ENCODE data around the gene VDAC1.

The VDAC1 gene

GRCh38 chr5:133925269-133925668 lies 79.5 kb downstream of the VDAC1 start:
- no peaks in the 10 kb centered on the region for H3K36me3 ChIP-seq (ENCODE audit: control insufficient read depth in 1 of 2, insufficient read depth in 2 of 2, low read depth in 1 of 2, low read length in 2 of 2)
- no peak overlapping the region for H2BK12ac ChIP-seq (ENCODE audit: low read length in 2 of 2)
- H3K4me3 ChIP-seq (ENCODE audit: insufficient read depth in 1 of 2, low read depth in 1 of 2, low read length in 2 of 2) = no peak overlapping the region
- no peak overlapping the region for H2AFZ ChIP-seq (ENCODE audit: low read depth, low read length)
- H3K4me1 ChIP-seq (ENCODE audit: control insufficient read depth, insufficient read depth, low read depth, low read length) = peaks cover 31% of the 10 kb centered on the region
- no peaks in the 10 kb centered on the region for H3K79me1 ChIP-seq (replicated peaks; ENCODE audit: low read length, poor library complexity, severe bottlenecking)
- 84% methylated on average over 3 of the region's 3 CpGs for WGBS
- no peak overlapping the region for H2BK5ac ChIP-seq (ENCODE audit: low read depth, low read length, poor library complexity, severe bottlenecking)
- H3K14ac ChIP-seq (ENCODE audit: low read length in 2 of 2) = no peak overlapping the region
- H2BK15ac ChIP-seq (ENCODE audit: low read depth, poor library complexity, severe bottlenecking) = no peak overlapping the region
- no peak overlapping the region for H3K23ac ChIP-seq (ENCODE audit: low read length in 2 of 2)
- H2AK5ac ChIP-seq (ENCODE audit: low read length, severe bottlenecking) = peak overlapping the region; percentile 11
- no peak overlapping the region for H3K4ac ChIP-seq (ENCODE audit: low read depth in 1 of 2, low read length in 2 of 2)
- DNase-seq = no peak
- no peak overlapping the region for H3K9ac ChIP-seq (ENCODE audit: low read length)
- peaks cover 0 to 60% of the 10 kb centered on the region in 2 experiments for H3K27me3 ChIP-seq (ENCODE audit: control insufficient read depth in 1 of 2, insufficient read depth in 1 of 2, low read length in 2 of 2)
- no peak overlapping the region for H3K18ac ChIP-seq (ENCODE audit: low read depth in 1 of 2, low read length in 2 of 2)
- no peak overlapping the region for H4K8ac ChIP-seq (ENCODE audit: low read length)
- H3K9me3 ChIP-seq (ENCODE audit: control insufficient read depth, low read length) = no peaks in the 10 kb centered on the region
- no peak overlapping the region for H3K27ac ChIP-seq (ENCODE audit: low read length, poor library complexity, severe bottlenecking)
- no peak overlapping the region for H2BK120ac ChIP-seq (ENCODE audit: low read depth, low read length)
- H3K4me2 ChIP-seq (ENCODE audit: low read length, poor library complexity, severe bottlenecking) = no peak overlapping the region
- no peak overlapping the region for H4K91ac ChIP-seq (ENCODE audit: low read length)

- no peaks in the 10 kb centered on the region for H3K9me3 ChIP-seq (ENCODE audit: control insufficient read depth, low read length)
- H2AK5ac ChIP-seq (ENCODE audit: low read length, severe bottlenecking) = no peak overlapping the region
- 69% methylated on average over 5 of the region's 5 CpGs for WGBS
- no peak overlapping the region for H3K4me2 ChIP-seq (ENCODE audit: low read length, poor library complexity, severe bottlenecking)
- H3K27ac ChIP-seq (ENCODE audit: low read length, poor library complexity, severe bottlenecking) = no peak overlapping the region
- no peak overlapping the region for H2AFZ ChIP-seq (ENCODE audit: low read depth, low read length)
- H3K79me1 ChIP-seq (replicated peaks; ENCODE audit: low read length, poor library complexity, severe bottlenecking) = no peaks in the 10 kb centered on the region
- H3K9ac ChIP-seq (ENCODE audit: low read length) = no peak overlapping the region
- no peak for DNase-seq
- H3K36me3 ChIP-seq (ENCODE audit: control insufficient read depth in 1 of 2, insufficient read depth in 2 of 2, low read depth in 1 of 2, low read length in 2 of 2) = no peaks in the 10 kb centered on the region
- H2BK120ac ChIP-seq (ENCODE audit: low read depth, low read length) = no peak overlapping the region
- no peak overlapping the region for H3K14ac ChIP-seq (ENCODE audit: low read length in 2 of 2)
- H4K91ac ChIP-seq (ENCODE audit: low read length) = no peak overlapping the region
- no peak overlapping the region for H4K8ac ChIP-seq (ENCODE audit: low read length)
- no peak overlapping the region for H3K23ac ChIP-seq (ENCODE audit: low read length in 2 of 2)
- H2BK12ac ChIP-seq (ENCODE audit: low read length in 2 of 2) = no peak overlapping the region
- H3K27me3 ChIP-seq (ENCODE audit: control insufficient read depth in 1 of 2, insufficient read depth in 1 of 2, low read length in 2 of 2) = peaks cover 0 to 69% of the 10 kb centered on the region in 2 experiments
- peaks cover 25% of the 10 kb centered on the region for H3K4me1 ChIP-seq (ENCODE audit: control insufficient read depth, insufficient read depth, low read depth, low read length)
- no peak overlapping the region for H3K4me3 ChIP-seq (ENCODE audit: insufficient read depth in 1 of 2, low read depth in 1 of 2, low read length in 2 of 2)
- H2BK15ac ChIP-seq (ENCODE audit: low read depth, poor library complexity, severe bottlenecking) = no peak overlapping the region
- H3K4ac ChIP-seq (ENCODE audit: low read depth in 1 of 2, low read length in 2 of 2) = no peak overlapping the region
- no peak overlapping the region for H2BK5ac ChIP-seq (ENCODE audit: low read depth, low read length, poor library complexity, severe bottlenecking)
- no peak overlapping the region for H3K18ac ChIP-seq (ENCODE audit: low read depth in 1 of 2, low read length in 2 of 2)
These were observed 80.4 kb downstream of the VDAC1 start for GRCh38 chr5:133924221-133924920.

GRCh38 chr5:133921979-133922378 lies 82.8 kb downstream of the VDAC1 start:
- Histone ChIP-seq H2AFZ (ENCODE audit: low read depth, low read length) (no peak overlapping the region), H3K4me2 (ENCODE audit: low read length, poor library complexity, severe bottlenecking) (no peak overlapping the region), H2BK5ac (ENCODE audit: low read depth, low read length, poor library complexity, severe bottlenecking) (no peak overlapping the region), H3K14ac (ENCODE audit: low read length in 2 of 2) (no peak overlapping the region), H3K9ac (ENCODE audit: low read length) (no peak overlapping the region), H3K23ac (ENCODE audit: low read length in 2 of 2) (no peak overlapping the region), H3K18ac (ENCODE audit: low read depth in 1 of 2, low read length in 2 of 2) (no peak overlapping the region), H2BK12ac (ENCODE audit: low read length in 2 of 2) (no peak overlapping the region), H4K8ac (ENCODE audit: low read length) (no peak overlapping the region), H3K4me1 (ENCODE audit: control insufficient read depth, insufficient read depth, low read depth, low read length) (peaks cover 21% of the 10 kb centered on the region), H3K27ac (ENCODE audit: low read length, poor library complexity, severe bottlenecking) (no peak overlapping the region), H3K79me1 (replicated peaks; ENCODE audit: low read length, poor library complexity, severe bottlenecking) (no peaks in the 10 kb centered on the region), H2AK5ac (ENCODE audit: low read length, severe bottlenecking) (no peak overlapping the region), H3K4me3 (ENCODE audit: insufficient read depth in 1 of 2, low read depth in 1 of 2, low read length in 2 of 2) (no peak overlapping the region), H2BK120ac (ENCODE audit: low read depth, low read length) (no peak overlapping the region), H3K36me3 (ENCODE audit: control insufficient read depth in 1 of 2, insufficient read depth in 2 of 2, low read depth in 1 of 2, low read length in 2 of 2) (no peaks in the 10 kb centered on the region), H4K91ac (ENCODE audit: low read length) (no peak overlapping the region), H2BK15ac (ENCODE audit: low read depth, poor library complexity, severe bottlenecking) (no peak overlapping the region), H3K4ac (ENCODE audit: low read depth in 1 of 2, low read length in 2 of 2) (no peak overlapping the region), H3K27me3 (ENCODE audit: control insufficient read depth in 1 of 2, insufficient read depth in 1 of 2, low read length in 2 of 2) (peaks cover 0 to 78% of the 10 kb centered on the region in 2 experiments), H3K9me3 (ENCODE audit: control insufficient read depth, low read length) (no peaks in the 10 kb centered on the region)
- DNase-seq = no peak
- WGBS = 34% methylated on average over 4 of the region's 5 CpGs

All from mesenchymal stem cell (in vitro differentiated cells and primary cell).